ENCODE results near the gene SAFB2. TPM values are rescaled to one million over a fixed set of nuclear protein-coding genes. Genes with fewer than 3 reads are reported as not detected.

Gene SAFB2
- total and polyA plus RNA-seq, 2 donors (not counting 1 experiment from before 2014, with no cell fraction given) = 76.5 to 242 TPM

DNA sequence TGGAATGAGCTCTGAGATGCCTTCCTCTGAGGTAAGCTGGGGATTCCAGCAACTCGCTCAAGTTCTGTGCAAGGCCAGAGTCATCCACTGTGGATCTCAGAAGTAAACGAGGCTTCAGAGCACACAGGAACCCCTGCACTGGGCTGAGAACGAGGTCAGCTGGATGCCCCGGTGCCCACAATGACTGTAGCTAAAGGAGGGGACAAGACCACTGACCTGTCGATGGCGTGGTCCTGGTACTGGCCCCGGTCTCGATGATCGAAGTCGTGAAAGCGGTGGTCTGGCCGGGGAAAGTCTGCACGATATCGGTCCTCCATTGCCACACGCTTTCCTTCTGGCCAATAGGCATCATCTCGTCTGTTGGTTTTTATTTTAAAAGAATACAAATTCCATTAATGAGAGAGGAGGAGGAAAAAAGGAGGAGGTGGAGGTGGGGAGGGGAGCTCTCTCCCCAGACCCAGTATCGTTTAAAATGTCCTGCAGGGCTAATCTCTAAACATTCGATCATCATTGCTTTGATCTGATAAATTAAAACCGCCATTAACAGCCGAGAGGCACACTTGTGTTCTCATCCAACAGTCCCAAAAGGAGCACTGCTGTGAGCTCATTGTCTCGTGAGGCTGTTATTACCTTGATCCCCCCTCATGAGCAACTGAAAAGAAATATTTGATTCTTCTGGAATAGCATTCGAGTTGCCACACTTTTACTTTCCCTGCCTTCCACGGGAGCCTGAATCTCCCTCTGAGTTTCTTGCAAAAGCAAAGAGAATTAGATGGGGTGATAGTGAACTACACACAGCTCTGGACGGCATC, 29.8 kb downstream of the SAFB2 start:
- H3K4me1 ChIP-seq (ENCODE audit: control insufficient read depth in 2 of 2, insufficient read depth in 2 of 2, low read length in 2 of 2) = no peaks in the 10 kb centered on the region
- POLR2A ChIA-PET = no interaction called here
- peaks cover 3 to 95% of the 10 kb centered on the region in 2 experiments for H3K36me3 ChIP-seq (replicated peaks in 1 of 2; ENCODE audit: control extremely low read depth in 1 of 2, control insufficient read depth in 1 of 2, extremely low read depth in 1 of 2, insufficient read depth in 2 of 2, low read length in 1 of 2)
- peaks cover 19% of the 10 kb centered on the region for H3K79me2 ChIP-seq (ENCODE audit: control insufficient read depth, insufficient read depth, low read length)
- Mint-ChIP-seq H3K27me3 (no peaks in the 10 kb centered on the region), H3K27ac (no peak overlapping the region), H3K4me3 (no peak overlapping the region), H3K9me3 (ENCODE audit: insufficient read depth) (no peaks in the 10 kb centered on the region), H3K4me1 (no peaks in the 10 kb centered on the region)
- H4K20me1 ChIP-seq (ENCODE audit: control insufficient read depth, insufficient read depth, low read length, poor library complexity, severe bottlenecking) = peaks cover 78% of the 10 kb centered on the region
- H3K9ac ChIP-seq (ENCODE audit: low read length) = no peak overlapping the region
- TF ChIP-seq EZH2 (IDR thresholded peaks at IDR 0.05; ENCODE audit: borderline replicate concordance, insufficient read depth, low read depth, low read length, poor library complexity, severe bottlenecking) = no peak
- TF ChIP-seq, protein P1, sequence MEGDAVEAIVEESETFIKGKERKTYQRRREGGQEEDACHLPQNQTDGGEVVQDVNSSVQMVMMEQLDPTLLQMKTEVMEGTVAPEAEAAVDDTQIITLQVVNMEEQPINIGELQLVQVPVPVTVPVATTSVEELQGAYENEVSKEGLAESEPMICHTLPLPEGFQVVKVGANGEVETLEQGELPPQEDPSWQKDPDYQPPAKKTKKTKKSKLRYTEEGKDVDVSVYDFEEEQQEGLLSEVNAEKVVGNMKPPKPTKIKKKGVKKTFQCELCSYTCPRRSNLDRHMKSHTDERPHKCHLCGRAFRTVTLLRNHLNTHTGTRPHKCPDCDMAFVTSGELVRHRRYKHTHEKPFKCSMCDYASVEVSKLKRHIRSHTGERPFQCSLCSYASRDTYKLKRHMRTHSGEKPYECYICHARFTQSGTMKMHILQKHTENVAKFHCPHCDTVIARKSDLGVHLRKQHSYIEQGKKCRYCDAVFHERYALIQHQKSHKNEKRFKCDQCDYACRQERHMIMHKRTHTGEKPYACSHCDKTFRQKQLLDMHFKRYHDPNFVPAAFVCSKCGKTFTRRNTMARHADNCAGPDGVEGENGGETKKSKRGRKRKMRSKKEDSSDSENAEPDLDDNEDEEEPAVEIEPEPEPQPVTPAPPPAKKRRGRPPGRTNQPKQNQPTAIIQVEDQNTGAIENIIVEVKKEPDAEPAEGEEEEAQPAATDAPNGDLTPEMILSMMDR (IDR thresholded peaks at IDR 0.05) = no peak
- DNase-seq (no peak), ATAC-seq (ENCODE audit: low read depth) (no peak)
- no peaks in the 10 kb centered on the region for H3K9me3 ChIP-seq (ENCODE audit: control extremely low read depth in 1 of 3, control insufficient read depth in 2 of 3, insufficient read depth in 1 of 3, low read length in 2 of 3)
- no peak overlapping the region for H3K27ac ChIP-seq (ENCODE audit: low read length in 2 of 2)
- H3K4me2 ChIP-seq (replicated peaks; ENCODE audit: low read depth, low read length, poor library complexity, severe bottlenecking) = no peak overlapping the region
- H3K4me3 ChIP-seq (ENCODE audit: control extremely low read depth in 1 of 5, extremely low read depth in 1 of 5, insufficient read depth in 1 of 5, low read depth in 2 of 5, low read length in 4 of 5) = no peak overlapping the region
- CTCF ChIA-PET = interaction anchor here (1.6 kb wide), 1 partner anchor 15 kb away, joined by 3 read pairs; no protein-coding TSS in a partner anchor
- H3K27me3 ChIP-seq (replicated peaks in 1 of 4; ENCODE audit: control extremely low read depth in 1 of 4, control insufficient read depth in 3 of 4, insufficient read depth in 4 of 4, low read length in 3 of 4) = no peaks in the 10 kb centered on the region
- H2AFZ ChIP-seq (ENCODE audit: insufficient read depth, low read depth, low read length, poor library complexity, severe bottlenecking) = no peak overlapping the region
- WGBS (ENCODE audit: insufficient coverage) = 99% methylated on average over 17 of the region's 24 CpGs
- intact Hi-C loops (cut with micrococcal nuclease) = no loop called here

DNA sequence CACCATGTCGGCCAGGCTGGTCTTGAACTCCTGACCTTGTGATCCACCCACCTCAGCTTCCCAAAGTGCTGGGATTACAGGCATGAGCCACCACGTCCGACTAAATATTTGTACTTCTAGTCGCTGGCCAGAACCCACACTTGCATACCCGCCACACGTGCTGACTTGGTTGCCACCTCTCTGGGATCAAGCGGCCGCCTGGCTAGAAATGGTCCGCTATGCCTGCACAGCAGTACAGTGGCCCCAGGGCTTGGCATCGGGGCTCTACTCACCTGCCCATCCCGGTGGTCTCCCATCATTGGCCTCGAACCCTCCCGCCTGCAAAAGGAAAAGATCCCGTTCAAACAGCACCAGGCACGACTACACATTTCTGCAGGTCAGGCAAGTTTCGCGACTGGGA, 31.1 kb downstream of the SAFB2 start:
- no peak for DNase-seq
- POLR2A ChIA-PET = no interaction called here
- Mint-ChIP-seq H3K27me3 (no peaks in the 10 kb centered on the region), H3K9me3 (ENCODE audit: insufficient read depth) (no peaks in the 10 kb centered on the region), H3K4me1 (peaks cover 2% of the 10 kb centered on the region), H3K27ac (no peak overlapping the region), H3K4me3 (no peak overlapping the region)
- no peak overlapping the region for H3K27ac ChIP-seq (ENCODE audit: low read length in 2 of 2)
- no peak overlapping the region for H3K9ac ChIP-seq (ENCODE audit: low read length)
- H3K4me1 ChIP-seq (ENCODE audit: control insufficient read depth in 2 of 2, insufficient read depth in 2 of 2, low read length in 2 of 2) = peaks cover 0 to 2% of the 10 kb centered on the region in 2 donors
- H3K27me3 ChIP-seq (replicated peaks in 1 of 4; ENCODE audit: control extremely low read depth in 1 of 4, control insufficient read depth in 3 of 4, insufficient read depth in 4 of 4, low read length in 3 of 4) = no peaks in the 10 kb centered on the region
- no peaks in the 10 kb centered on the region for H3K9me3 ChIP-seq (ENCODE audit: control extremely low read depth in 1 of 3, control insufficient read depth in 2 of 3, insufficient read depth in 1 of 3, low read length in 2 of 3)
- peaks cover 78% of the 10 kb centered on the region for H4K20me1 ChIP-seq (ENCODE audit: control insufficient read depth, insufficient read depth, low read length, poor library complexity, severe bottlenecking)
- CTCF ChIA-PET = no interaction called here
- intact Hi-C loops (cut with micrococcal nuclease) = no loop called here
- peaks cover 12% of the 10 kb centered on the region for H3K79me2 ChIP-seq (ENCODE audit: control insufficient read depth, insufficient read depth, low read length)
- H2AFZ ChIP-seq (ENCODE audit: insufficient read depth, low read depth, low read length, poor library complexity, severe bottlenecking) = no peak overlapping the region
- no peak overlapping the region for H3K4me3 ChIP-seq (ENCODE audit: control extremely low read depth in 1 of 5, extremely low read depth in 1 of 5, insufficient read depth in 1 of 5, low read depth in 2 of 5, low read length in 4 of 5)
- peaks cover 0 to 95% of the 10 kb centered on the region in 2 experiments for H3K36me3 ChIP-seq (replicated peaks in 1 of 2; ENCODE audit: control extremely low read depth in 1 of 2, control insufficient read depth in 1 of 2, extremely low read depth in 1 of 2, insufficient read depth in 2 of 2, low read length in 1 of 2)
- over 99% methylated on average over 13 of the region's 17 CpGs for WGBS (ENCODE audit: insufficient coverage)
- TF ChIP-seq EZH2 (IDR thresholded peaks at IDR 0.05; ENCODE audit: borderline replicate concordance, insufficient read depth, low read depth, low read length, poor library complexity, severe bottlenecking) = no peak
- TF ChIP-seq, protein P1 (IDR thresholded peaks at IDR 0.05) = no peak
- no peak overlapping the region for H3K4me2 ChIP-seq (replicated peaks; ENCODE audit: low read depth, low read length, poor library complexity, severe bottlenecking)
- no peak for ATAC-seq (ENCODE audit: low read depth)

All from B cell (primary cell).